GM12874 (cell line): ENCODE results near the gene VAMP5.

Experiments
- TF ChIP-seq, protein P1 (sequence below): IDR thresholded peaks from 2 replicates; pipeline ENCODE4 v1.5.1; 2011; ENCODE audit warnings: low read depth, mild to moderate bottlenecking, control low read depth, low read length, moderate library complexity; ENCODE audit not compliant: insufficient read depth

Gene VAMP5

DNA sequence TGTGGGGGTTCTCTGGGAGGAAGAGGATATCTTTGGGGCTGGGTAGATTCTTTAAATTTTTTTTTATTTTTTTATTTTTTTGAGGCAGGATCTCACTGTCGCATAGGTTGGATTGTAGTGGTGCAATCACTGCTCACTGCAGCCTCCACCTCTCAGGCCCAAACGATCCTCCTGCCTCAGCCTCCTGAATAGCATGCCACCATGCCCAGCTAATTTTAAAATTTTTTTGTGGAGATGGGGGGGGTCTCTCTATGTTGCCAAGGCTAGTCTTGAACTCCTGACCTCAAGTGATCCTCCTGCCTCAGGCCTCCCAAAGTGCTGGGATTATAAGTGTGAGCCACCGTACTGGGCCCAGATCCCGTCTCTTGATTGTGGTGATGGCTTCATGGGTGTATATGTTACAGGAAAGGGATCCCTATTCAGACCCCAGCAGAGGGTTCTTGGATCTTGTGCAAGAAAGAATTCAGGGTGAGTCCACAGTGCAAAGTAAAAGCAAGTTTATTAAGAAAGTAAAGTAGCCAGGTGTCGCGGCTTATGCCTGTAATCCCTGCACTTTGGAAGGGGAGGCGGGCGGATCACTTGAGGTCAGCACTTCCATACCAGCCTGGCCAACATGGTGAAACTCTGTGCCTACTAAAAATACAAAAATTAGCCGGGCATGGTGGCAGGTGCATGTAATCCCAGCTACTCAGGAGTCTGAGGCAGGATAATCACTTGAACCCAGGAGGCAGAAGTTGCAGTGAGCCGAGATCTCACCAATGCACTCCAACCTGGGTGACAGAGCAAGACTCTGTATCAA lies 29.7 kb downstream of the VAMP5 start:
- TF ChIP-seq, protein P1, sequence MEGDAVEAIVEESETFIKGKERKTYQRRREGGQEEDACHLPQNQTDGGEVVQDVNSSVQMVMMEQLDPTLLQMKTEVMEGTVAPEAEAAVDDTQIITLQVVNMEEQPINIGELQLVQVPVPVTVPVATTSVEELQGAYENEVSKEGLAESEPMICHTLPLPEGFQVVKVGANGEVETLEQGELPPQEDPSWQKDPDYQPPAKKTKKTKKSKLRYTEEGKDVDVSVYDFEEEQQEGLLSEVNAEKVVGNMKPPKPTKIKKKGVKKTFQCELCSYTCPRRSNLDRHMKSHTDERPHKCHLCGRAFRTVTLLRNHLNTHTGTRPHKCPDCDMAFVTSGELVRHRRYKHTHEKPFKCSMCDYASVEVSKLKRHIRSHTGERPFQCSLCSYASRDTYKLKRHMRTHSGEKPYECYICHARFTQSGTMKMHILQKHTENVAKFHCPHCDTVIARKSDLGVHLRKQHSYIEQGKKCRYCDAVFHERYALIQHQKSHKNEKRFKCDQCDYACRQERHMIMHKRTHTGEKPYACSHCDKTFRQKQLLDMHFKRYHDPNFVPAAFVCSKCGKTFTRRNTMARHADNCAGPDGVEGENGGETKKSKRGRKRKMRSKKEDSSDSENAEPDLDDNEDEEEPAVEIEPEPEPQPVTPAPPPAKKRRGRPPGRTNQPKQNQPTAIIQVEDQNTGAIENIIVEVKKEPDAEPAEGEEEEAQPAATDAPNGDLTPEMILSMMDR = no peak

DNA sequence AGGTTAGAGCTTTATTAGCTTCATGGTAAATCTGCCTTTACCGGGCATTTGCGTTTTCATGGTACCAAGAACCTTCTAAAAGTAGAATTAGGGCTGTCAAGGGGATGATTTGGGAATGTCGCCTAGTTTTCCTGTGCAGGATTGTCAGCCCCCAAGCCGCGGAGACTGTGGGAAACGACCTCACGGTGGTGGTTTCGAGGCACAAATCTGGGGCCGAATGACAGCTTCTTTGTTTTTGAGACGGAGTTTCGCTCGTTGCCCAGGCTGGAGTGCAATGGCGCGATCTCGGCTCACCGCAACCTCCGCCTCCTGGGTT lies 31.1 kb downstream of the VAMP5 start:
- TF ChIP-seq, protein P1 = no peak

DNA sequence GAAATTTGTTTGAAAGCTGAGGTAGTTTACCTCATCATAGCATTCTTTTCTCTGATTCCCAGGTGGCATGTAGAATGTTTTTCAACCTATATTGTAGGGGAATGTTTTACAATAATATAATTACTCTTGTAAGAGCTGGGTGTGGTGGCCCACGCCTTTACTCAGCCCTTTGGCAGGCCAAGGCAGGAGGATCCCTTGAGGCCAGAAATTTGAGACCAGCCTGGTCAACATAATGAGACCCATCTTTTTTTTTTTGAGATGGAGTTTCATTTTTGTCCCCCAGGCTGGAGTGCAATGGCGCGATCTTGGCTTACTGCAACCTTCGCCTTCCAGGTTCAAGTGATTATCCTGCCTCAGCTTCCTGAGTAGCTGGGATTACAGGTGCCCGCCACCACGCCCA lies 35.4 kb downstream of the VAMP5 start:
- TF ChIP-seq, protein P1 = no peak

DNA sequence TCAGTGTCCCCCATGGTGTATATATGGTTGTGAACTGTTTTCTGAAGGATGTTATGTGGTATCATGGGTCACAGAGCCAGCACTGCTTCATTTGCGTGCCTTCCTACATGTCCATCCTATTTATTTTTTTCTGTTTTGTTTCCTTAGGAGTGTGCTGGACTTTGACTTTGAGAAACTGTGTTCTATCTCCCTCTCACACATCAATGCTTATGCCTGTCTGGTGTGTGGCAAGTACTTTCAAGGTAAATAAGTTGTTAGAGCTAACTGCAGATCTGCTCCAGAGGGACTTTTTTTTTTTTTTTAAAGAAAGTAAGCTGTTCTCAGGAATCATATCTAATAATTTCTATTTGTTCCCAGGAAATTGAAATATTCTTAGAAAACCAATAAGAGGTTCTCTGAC lies 37.1 kb downstream of the VAMP5 start:
- TF ChIP-seq, protein P1 = no peak

DNA sequence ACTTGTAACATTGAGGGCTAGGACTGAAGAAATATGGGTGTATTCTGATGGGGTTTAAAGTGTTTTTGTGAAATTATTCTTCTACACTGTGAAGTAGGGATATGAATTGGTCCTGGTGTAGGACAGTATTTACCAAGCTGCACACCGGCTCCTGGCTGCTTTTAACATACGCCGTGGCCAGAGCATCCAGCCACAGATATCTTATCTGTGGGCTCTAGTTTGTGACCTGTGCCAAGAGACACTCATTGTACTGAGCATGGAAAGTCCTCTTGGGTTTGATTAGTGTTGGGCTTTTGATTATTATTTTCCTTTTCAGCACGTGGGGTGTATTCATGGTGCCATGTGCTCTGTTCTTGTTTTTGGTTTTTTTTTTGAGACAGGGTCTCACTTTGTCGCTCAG lies 39.8 kb downstream of the VAMP5 start:
- TF ChIP-seq, protein P1 = no peak

DNA sequence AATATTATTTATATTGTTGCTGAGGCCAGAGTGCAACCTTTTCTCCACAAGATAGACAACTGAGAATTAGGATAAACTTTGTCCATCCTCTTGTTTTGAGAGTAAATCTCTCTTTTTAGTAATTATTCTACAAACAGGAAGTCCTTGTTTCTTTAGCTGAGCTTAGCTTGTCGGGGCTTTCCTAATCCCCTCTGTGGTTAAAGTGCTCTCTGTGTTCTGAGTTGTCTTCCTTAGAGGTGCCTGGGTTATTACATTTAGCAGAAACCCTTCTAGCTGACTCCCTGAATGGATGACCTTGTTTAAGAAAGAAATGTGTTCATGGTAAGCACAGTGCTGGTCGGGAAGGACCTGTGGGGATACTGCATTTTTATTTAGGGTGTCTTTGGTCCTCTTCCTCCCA lies 44.4 kb downstream of the VAMP5 start:
- TF ChIP-seq, protein P1 = no peak

DNA sequence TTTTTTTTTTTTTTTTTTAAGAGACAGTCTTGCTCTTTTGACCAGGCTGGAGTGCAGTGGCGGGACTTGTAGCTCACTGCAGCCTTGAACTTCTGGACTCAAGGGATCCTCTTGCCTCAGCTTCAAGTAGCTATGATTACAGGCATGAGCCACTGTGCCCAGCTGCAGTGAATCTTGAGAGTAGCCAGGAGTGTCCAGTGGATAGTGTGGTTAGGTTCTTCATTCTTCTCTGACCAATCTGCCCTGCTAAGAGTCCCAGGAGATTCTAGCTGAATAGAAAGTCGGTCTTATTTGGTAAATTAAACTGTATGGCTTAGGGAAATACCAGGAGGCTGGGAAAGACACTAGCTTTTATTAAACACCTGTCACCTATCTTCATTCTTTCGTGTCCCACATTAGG lies 47.1 kb downstream of the VAMP5 start:
- TF ChIP-seq, protein P1 = no peak
